Left ventricle myocardium inferior (tissue), 1 donor: ENCODE data around the gene PRELP. TPM values are rescaled to one million over a fixed set of nuclear protein-coding genes. Genes with fewer than 3 reads are reported as not detected.

ENCODE experiments used
- DNase-seq: peaks from one replicate; pipeline ENCODE4 v3.0.0-alpha.2; 2020
- H3K27ac ChIP-seq: fragments of 200-600 bp; replicated peaks from 2 replicates; pipeline ENCODE4 v1.8.0; 2021
- H3K27me3 ChIP-seq: fragments of 200-600 bp; 2 replicates; pipeline ENCODE4 v1.8.0; 2021; ENCODE audit warnings: low read depth
- H3K36me3 ChIP-seq: fragments of 200-600 bp; 2 replicates; pipeline ENCODE4 v1.8.0; 2021
- H3K4me1 ChIP-seq: fragments of 200-600 bp; 2 replicates; pipeline ENCODE4 v1.8.0; 2021
- H3K4me3 ChIP-seq: fragments of 200-600 bp; 2 replicates; pipeline ENCODE4 v1.8.0; 2021; ENCODE audit warnings: mild to moderate bottlenecking, moderate library complexity
- H3K9me3 ChIP-seq: fragments of 200-600 bp; replicated peaks from 2 replicates; pipeline ENCODE4 v1.8.0; 2021
- CTCF ChIP-seq: fragments of 200-600 bp; IDR thresholded peaks from 2 replicates; pipeline ENCODE4 v1.8.0; 2021; ENCODE audit warnings: antibody characterized with exemption, mild to moderate bottlenecking, borderline replicate concordance
- intact Hi-C: fragments of 100-400 bp; cut with micrococcal nuclease; formaldehyde crosslinking; loops from one replicate; pipeline ENCODE4 v1.11.0; 2022
- total RNA-seq: library from RNA; stranded (reverse); fragmentation: NEBNext Ultra II Directional; extraction: Animal tissue kit (Norgen Biotek cat#: 25700); gene quantifications from one replicate; pipeline ENCODE4 v1.2.1, GENCODE V29; 2021
- donor health status: DM: no; HTN: yes; CAD: no; lungs with severe emphysema.

PRELP gene
- total RNA-seq, 1 donor from 2014 or later = 22.5 TPM

- intact Hi-C loops = no loop called here
- Histone ChIP-seq H3K36me3 (no peaks in the 10 kb centered on the region), H3K27ac (no peak overlapping the region), H3K4me1 (peaks cover 19% of the 10 kb centered on the region), H3K27me3 (no peaks in the 10 kb centered on the region), H3K9me3 (no peaks in the 10 kb centered on the region), H3K4me3 (no peak overlapping the region)
- no peak for TF ChIP-seq CTCF
- DNase-seq = no peak
These were observed 16.1 kb downstream of the PRELP start for GRCh38 chr1:203491664-203492063.

- no peak for DNase-seq
- intact Hi-C loops = no loop called here
- Histone ChIP-seq H3K36me3 (no peaks in the 10 kb centered on the region), H3K27ac (no peak overlapping the region), H3K4me1 (peaks cover 14% of the 10 kb centered on the region), H3K9me3 (no peaks in the 10 kb centered on the region), H3K27me3 (no peaks in the 10 kb centered on the region), H3K4me3 (no peak overlapping the region)
- TF ChIP-seq CTCF = no peak
These were observed 16.6 kb downstream of the PRELP start for GRCh38 chr1:203492082-203492747.

GRCh38 chr1:203492748-203493130 is 17.1 kb downstream of the PRELP start:
- peaks cover 9% of the 10 kb centered on the region for H3K4me1 ChIP-seq
- no peaks in the 10 kb centered on the region for H3K9me3 ChIP-seq
- H3K4me3 ChIP-seq = no peak overlapping the region
- no peak overlapping the region for H3K27ac ChIP-seq
- TF ChIP-seq CTCF = no peak
- intact Hi-C loops = no loop called here
- no peaks in the 10 kb centered on the region for H3K27me3 ChIP-seq
- DNase-seq = no peak
- no peaks in the 10 kb centered on the region for H3K36me3 ChIP-seq

- TF ChIP-seq CTCF = no peak
- Histone ChIP-seq H3K4me1 (no peaks in the 10 kb centered on the region), H3K27ac (no peak within 1 kb of the TSS), H3K9me3 (no peaks in the 10 kb centered on the region), H3K36me3 (no peaks in the 10 kb centered on the region), H3K4me3 (no peak within 1 kb of the TSS), H3K27me3 (no peaks in the 10 kb centered on the region)
- intact Hi-C loops = no loop called here
- no peak for DNase-seq
These were observed 18.3 kb downstream of the PRELP start, which contains the start of gene OPTC for GRCh38 chr1:203493901-203494300. OPTC (plus strand) TSS chr1:203494153; CDS start chr1:203496006, 1,853 bp downstream.

- Histone ChIP-seq H3K27me3 (no peaks in the 10 kb centered on the region), H3K4me3 (no peak overlapping the region), H3K36me3 (no peaks in the 10 kb centered on the region), H3K4me1 (no peaks in the 10 kb centered on the region), H3K27ac (no peak overlapping the region), H3K9me3 (no peaks in the 10 kb centered on the region)
- intact Hi-C loops = no loop called here
- no peak for DNase-seq
- TF ChIP-seq CTCF = no peak
These were observed 20.2 kb downstream of the PRELP start for GRCh38 chr1:203495845-203496244.
